ENCODE results near the gene SIGLEC6. TPM values are rescaled to one million over a fixed set of nuclear protein-coding genes. Genes with fewer than 3 reads are reported as not detected.

Gene SIGLEC6
- not detected for polyA plus RNA-seq (ENCODE audit: insufficient read length)
- long read RNA-seq, donor 1: 0 reads
- long read RNA-seq, donor 2: 0 reads
- long read RNA-seq, donor 3: 0 reads
- long read RNA-seq, donor 4: 0 reads
- long read RNA-seq, donor 5: 0 reads
- long read RNA-seq, donor 6: 0 reads
- long read RNA-seq, donor 7: 0 reads
- long read RNA-seq, donor 8: 0 reads

DNA sequence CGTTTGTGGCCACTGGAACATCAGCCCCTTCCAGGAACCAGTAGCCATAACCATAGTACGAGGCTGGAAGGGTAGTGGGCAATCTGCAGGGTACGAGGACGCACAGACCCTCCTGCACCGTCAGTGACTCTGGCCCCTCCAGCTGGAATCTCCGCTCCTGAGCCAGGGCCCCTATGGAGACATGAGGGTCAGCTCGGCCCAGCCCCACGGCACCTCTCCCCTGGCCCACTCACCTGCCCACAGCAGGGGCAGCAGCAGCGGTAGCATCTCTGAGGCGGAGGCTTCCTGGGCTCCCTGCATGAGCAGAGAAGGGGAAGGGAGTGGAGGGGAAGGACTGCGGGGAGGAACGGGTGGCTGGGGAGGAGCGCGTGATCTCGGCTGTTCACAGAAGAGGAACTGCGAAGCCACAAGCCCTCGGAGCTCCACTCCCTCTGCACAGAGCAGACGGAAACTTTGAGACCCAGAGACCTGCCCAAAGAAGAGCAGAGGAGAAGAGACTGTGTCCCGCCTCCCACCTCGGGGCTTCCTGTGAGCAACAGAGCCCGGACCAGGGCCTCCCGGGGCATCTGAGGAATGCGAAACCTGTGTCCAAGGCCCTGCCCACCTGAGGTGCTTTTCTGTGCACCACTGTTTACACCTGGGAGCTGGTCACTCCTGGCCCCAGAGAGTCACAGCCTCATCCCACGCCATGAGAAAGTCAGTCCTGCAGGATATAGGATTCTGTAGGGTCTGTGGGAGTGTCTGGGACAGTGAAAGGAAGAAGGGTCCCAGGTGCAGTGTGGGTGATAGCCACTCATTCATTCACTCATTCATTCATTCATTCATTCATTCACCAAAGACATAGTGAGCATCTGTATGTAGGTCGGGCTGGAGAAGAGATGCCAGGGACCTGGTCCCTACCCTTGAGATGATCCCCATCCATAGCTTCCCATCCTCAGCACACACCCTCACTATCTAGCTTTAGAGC is at the start of gene SIGLEC6:
SIGLEC6 (minus strand) TSS at position 322 of the 967 bp plus-strand sequence; CDS start at position 300, 22 bp downstream.
- no peak for DNase-seq

DNA sequence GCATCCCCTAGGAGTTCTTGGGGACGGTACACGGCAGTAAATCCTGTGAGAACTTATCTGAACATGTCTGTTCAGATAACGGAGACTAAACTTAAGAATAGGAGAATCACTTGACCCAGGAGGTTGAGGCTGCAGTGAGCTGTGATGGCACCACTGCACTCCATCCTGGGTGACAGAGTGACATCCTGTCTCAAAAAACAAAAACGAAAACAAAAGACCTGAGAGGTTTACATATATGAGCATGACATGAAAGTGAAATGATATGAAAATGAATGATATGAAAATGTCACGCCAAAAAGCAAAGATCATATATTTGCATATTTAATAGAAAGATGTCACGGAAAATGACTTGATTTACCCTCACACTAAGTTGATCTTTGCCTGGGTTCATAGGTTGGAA is 45.4 kb upstream of the SIGLEC6 start:
- DNase-seq: no peak

DNA sequence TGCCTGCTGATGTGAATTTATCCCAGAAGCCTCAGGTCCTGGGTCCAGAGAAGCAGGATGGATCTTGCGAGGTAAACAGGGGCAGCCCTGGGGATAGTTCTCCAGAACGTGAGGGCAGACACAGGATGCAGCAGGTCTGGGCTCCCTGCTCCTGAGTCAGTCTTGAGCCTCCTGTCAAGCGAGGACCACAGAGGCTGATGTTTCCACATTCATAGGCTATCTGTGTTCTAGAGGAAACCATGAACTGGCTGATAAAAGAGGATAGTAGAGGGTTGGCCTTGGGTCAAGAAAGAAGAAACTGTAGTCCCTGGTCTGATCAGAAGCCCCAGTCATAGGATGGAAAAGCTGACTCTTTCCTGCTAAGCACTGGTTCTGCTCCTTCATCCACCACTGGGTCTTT is 41.9 kb upstream of the SIGLEC6 start:
- no peak for DNase-seq

DNA sequence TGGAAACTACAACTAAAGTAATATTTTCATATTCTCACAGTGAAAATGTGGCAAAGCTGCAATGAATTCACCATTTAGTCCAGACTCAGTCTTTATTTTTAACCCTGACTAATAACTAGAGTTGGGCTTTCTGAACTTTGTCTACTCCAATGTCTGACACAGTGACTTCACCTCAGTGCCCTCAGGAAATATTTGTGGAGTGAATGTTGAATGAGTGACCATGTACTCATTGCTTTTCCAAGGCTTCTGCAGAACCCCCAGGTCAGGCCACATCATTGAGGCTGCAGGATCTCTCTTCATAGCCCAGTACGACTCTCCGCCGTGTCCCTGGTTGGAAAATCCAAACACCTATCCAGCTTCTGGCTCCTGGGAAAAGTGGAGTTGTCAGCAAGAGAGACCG is 41.4 kb upstream of the SIGLEC6 start:
- no peak for DNase-seq

DNA sequence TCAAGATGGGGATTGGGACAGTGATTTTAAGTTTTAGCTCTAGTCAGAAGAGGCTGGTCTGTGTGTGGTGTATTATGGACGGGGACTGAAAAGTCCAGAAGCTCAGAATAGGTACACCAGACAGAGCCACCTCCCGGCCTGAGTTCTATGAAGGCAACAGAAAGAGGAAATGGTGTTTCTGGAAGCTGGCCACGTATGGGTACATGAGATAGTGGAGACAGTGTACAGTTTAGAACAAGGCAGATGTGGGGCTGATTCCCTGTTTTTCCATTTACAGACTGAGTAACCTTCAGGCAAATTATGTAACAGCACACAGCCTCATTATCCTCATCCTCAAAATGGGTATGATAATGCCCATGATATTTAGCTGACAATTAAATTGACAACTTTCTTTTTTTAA is 40.9 kb upstream of the SIGLEC6 start:
- DNase-seq: no peak

DNA sequence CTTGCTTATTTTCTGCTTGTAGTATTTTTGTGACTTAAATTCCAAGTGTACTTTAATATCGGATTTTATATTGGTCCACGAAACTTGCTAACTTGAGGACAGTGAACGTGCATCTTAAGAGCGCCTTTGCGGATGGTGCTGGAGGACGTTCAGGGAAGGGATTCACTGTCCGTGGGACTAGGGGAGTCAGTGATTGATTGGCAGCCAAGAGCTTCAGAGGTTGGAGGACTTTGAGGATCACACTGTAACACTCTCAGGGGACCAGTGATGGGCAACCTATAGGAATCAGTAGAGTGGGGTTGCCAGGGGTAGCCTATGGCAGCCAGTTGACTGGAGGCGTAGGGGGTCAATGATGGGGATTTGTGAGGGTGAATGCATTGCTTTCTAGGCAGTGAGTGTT is 40.1 kb upstream of the SIGLEC6 start:
- no peak for DNase-seq

DNA sequence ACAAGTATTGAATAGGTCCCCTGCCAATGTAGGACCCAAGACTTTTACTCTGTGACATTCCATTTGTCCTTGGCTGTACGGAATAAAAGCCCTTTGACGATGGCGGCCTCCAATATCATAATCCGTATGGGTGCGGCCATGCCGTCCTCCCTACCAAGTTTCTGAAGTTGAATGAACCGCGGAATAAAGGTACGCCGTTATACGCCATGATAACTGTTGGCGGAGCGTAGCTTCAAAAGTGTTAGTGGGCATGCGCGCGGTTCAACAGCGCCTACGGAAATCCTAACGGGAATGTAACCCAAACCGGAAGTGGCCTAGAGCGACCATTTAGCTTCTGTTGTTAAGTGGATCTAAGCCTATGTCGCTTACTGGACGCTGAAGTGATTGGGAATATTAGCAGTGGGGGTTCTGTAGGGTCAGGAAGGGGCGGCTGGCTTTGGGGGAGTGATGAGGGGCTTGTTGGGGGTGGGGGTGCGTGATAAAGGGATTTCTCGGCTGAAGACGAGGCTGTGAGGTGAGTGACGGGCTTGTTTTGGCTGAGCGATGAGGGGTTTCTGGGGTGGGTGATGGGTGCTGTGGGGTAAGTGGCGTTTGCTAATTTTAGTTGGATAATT is 39.6 kb upstream of the SIGLEC6 start, which contains the start of gene ZNF175:
ZNF175 (plus strand) TSS at position 322 of the 614 bp plus-strand sequence. CDS start 2,047 bp downstream, outside the sequence.
- peak; percentile 98 for DNase-seq

DNA sequence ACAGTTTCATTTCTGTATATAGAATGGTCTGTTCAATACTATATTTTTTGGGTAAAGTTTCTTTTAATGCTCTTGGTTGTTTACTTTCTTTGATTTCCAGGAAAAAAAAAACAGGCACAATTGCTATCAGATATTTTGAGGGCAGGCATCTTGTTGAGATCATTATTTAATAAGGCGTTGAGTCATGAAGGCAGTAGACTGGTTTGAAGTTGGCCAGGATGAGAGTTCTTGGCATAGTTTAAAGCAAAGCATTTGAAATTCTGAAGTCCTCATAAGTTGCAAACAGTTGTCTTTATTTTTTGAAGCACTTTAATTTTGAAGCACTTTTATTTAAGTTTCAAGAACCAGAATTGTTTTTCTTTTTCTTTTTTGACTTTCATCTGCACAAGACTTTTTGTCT is 37.0 kb upstream of the SIGLEC6 start:
- DNase-seq: no peak

DNA sequence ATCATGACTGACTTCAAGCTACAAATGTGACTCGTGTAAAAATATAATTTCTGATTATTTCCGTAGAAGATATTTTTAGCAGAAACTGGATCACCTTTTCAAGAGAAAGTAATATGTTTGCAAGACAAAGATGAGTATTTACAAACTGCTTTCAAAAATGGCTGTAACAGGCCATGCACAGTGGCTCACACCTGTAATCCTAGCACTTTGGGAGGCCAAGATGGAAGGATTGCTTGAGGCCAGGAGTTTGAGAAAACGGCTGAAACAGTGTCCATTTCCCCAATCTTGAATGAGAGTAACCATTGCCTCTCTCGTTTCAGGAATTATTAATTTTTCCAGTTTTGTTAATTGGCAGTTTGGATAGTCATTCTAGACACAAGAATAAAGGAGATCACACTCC is 36.1 kb upstream of the SIGLEC6 start:
- DNase-seq: no peak

DNA sequence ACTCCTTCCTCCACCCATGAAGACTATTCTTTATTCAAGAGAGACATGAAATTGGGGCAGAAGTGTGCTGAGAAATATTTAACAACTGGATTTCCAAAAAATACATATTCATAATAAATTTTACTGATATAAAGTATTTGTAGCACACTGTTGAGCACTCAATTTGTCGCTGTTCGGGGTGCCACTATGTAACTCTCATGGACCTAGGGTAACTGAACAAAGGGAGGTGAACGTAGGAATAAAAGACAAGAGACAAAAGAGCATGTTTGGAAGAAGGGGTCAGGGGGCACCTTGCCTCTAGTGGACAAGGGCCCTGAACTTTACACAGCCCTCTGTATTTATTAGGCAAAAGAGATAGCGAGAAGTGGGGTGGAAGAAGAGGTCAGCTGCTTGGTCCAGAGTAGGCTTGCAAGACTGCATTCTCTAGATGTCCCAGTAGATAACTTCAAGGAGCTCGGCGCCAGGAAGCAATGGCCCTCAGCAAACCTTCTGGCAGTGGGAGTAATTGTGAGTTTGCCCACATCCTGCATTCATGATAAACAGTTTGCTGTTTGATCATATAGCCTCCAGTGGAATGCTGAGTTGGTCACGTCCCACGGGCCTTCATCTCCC is 35.1 kb upstream of the SIGLEC6 start:
- DNase-seq: no peak

- DNase-seq: no peak
Observed at GRCh38 chr19:51565583-51565982, 34.1 kb upstream of the SIGLEC6 start.

DNA sequence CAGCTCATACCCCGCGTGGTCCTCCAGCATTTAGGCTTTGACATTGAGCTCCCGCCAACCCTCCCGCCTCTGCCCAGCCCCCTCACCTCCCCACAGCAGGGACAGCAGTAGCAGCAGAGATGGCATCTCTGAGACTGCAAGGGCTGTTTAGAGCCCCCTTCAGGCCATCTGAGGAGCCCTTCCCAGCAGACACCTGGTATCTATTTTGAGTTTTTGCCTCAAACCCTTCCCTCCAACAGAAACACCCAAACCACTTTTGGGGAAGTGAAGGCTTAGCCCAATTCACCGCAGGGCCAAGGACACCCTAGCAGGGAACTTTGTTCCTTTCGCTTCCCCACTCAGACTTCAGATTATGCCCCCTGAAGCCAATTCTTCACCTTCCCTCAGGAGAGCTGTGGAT is 33.3 kb upstream of the SIGLEC6 start:
- DNase-seq: no peak

- no peak for DNase-seq
Observed at GRCh38 chr19:51560339-51560738, 28.9 kb upstream of the SIGLEC6 start.

GRCh38 chr19:51559240-51559639 is 27.8 kb upstream of the SIGLEC6 start:
- DNase-seq: no peak

GRCh38 chr19:51552996-51553725 is 21.7 kb upstream of the SIGLEC6 start:
- peak; percentile 86 for DNase-seq

- no peak for DNase-seq
Observed at GRCh38 chr19:51552608-51552995, 21.1 kb upstream of the SIGLEC6 start.

GRCh38 chr19:51551673-51552432 is 20.4 kb upstream of the SIGLEC6 start:
- no peak for DNase-seq

GRCh38 chr19:51550848-51551672 is 19.6 kb upstream of the SIGLEC6 start:
- no peak for DNase-seq

DNA sequence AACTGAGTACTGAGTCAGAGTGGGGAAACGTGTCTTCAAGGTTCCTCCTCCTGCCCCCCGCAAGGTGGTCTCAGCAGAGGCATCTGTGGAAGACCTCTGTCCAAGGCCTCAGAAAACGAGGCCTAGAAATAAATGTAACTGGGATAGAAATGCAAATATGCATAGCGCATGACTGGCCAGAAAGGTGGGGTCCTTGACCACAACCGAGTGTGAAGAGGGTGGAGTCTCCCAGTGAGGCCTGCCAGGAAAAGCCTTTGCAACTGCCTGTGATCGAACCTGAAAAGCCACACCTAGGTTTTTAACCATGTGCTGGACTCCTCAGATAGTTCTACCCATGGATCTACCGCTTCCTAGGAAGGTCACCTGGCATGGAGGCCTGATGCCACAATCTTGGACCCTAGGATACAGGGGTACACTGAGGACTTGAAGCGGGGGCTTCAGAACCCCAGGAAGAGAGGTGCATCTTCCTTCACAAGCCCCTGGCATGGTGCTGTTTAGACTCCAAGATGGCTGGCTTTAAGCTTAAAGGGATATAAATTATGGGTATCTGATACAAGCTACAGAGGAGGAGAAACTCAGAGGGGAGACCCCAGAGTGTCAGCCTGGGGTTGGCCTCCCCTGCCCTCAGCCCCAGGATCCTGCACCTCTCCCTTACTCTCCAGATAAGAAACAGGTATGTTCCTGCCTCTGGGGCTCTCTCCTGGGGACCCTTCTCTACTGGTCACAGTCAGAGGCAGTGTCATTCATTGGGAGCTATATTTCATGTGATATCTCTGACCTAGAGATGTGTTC is 18.3 kb upstream of the SIGLEC6 start:
- no peak for DNase-seq

Data from left kidney (tissue), 8 donors.